ENCODE measurements around the gene CLEC16A.

DNA sequence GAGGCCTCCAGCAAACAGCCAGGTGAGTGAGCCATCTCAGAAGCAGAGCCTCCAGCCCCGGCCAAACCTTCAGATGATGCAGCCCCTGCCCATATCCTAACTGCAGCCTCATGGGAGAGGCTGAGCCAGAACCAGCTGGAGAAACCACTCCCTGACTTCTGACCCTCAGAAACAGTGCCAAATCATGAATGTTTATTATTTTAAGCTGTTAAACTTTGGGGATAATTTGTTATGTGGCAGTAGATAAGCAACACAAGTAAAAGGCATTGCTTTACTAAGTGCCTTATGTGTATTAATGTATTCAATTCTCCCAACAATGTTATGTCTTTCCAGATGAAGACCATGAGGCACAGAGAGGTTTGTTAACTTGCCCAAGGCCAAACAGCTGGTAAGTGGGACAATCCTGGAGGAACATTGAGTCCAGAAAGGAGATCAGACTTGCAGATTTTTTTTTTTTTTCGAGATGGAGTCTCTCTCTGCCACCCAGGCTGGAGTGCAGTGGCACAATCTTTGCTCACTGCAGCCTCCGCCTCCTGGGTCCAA is 252.0 kb downstream of the CLEC16A start:
- TF ChIP-seq, protein P1, sequence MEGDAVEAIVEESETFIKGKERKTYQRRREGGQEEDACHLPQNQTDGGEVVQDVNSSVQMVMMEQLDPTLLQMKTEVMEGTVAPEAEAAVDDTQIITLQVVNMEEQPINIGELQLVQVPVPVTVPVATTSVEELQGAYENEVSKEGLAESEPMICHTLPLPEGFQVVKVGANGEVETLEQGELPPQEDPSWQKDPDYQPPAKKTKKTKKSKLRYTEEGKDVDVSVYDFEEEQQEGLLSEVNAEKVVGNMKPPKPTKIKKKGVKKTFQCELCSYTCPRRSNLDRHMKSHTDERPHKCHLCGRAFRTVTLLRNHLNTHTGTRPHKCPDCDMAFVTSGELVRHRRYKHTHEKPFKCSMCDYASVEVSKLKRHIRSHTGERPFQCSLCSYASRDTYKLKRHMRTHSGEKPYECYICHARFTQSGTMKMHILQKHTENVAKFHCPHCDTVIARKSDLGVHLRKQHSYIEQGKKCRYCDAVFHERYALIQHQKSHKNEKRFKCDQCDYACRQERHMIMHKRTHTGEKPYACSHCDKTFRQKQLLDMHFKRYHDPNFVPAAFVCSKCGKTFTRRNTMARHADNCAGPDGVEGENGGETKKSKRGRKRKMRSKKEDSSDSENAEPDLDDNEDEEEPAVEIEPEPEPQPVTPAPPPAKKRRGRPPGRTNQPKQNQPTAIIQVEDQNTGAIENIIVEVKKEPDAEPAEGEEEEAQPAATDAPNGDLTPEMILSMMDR (IDR thresholded peaks at IDR 0.05; ENCODE audit: insufficient read depth, low read length) = no peak
- TF ChIP-seq POLR2AphosphoS5 (IDR thresholded peaks at IDR 0.05; ENCODE audit: low read depth) = no peak
- TF ChIP-seq, protein P2, sequence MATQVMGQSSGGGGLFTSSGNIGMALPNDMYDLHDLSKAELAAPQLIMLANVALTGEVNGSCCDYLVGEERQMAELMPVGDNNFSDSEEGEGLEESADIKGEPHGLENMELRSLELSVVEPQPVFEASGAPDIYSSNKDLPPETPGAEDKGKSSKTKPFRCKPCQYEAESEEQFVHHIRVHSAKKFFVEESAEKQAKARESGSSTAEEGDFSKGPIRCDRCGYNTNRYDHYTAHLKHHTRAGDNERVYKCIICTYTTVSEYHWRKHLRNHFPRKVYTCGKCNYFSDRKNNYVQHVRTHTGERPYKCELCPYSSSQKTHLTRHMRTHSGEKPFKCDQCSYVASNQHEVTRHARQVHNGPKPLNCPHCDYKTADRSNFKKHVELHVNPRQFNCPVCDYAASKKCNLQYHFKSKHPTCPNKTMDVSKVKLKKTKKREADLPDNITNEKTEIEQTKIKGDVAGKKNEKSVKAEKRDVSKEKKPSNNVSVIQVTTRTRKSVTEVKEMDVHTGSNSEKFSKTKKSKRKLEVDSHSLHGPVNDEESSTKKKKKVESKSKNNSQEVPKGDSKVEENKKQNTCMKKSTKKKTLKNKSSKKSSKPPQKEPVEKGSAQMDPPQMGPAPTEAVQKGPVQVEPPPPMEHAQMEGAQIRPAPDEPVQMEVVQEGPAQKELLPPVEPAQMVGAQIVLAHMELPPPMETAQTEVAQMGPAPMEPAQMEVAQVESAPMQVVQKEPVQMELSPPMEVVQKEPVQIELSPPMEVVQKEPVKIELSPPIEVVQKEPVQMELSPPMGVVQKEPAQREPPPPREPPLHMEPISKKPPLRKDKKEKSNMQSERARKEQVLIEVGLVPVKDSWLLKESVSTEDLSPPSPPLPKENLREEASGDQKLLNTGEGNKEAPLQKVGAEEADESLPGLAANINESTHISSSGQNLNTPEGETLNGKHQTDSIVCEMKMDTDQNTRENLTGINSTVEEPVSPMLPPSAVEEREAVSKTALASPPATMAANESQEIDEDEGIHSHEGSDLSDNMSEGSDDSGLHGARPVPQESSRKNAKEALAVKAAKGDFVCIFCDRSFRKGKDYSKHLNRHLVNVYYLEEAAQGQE (IDR thresholded peaks at IDR 0.05; ENCODE audit: insufficient replicate concordance, low read depth) = no peak
- no peak for TF ChIP-seq GABPA (IDR thresholded peaks at IDR 0.05; ENCODE audit: low read depth)
- no peak for TF ChIP-seq SPI1 (IDR thresholded peaks at IDR 0.05; ENCODE audit: borderline replicate concordance, low read depth)

Data from HL-60 (cell line).